H1 (cell line): ENCODE data around the gene BLNK. TPM values are rescaled to one million over a fixed set of nuclear protein-coding genes. Genes with fewer than 3 reads are reported as not detected.

Experiments used
- CTCF ChIA-PET: fragments of 300-600 bp; sonication (Branson Sonifier 250); formaldehyde crosslinking; loops from one replicate; lab custom pipeline; 2021; ENCODE audit not compliant: partially characterized antibody; lab: Charles Lee
- POLR2A ChIA-PET: fragments of 300-600 bp; sonication (Branson Sonifier 250); formaldehyde crosslinking; loops from one replicate; lab custom pipeline; 2021; ENCODE audit warnings: inconsistent platforms; ENCODE audit not compliant: partially characterized antibody; lab: Charles Lee
- DNase-seq, 2 experiments: peaks; one replicate each; pipeline versions ENCODE4 v3.0.0 to v3.0.0-alpha.2; 2010 to 2022; ENCODE audit warnings: low spot score in 2 of 2, low read depth in 1 of 2, mixed read lengths in 1 of 2
- FAIRE-seq: peaks from 2 replicates; lab custom pipeline; 2011; peaks lifted over from hg19 to GRCh38; lab: Jason Lieb, UNC
- H2AFZ ChIP-seq: 2 replicates; pipeline ENCODE4 v1.8.1; 2012; ENCODE audit warnings: low read length, inconsistent platforms
- H2AK5ac ChIP-seq: 2 replicates; pipeline ENCODE4 v1.6.1; 2013; ENCODE audit warnings: low read depth, low read length
- H2BK120ac ChIP-seq: replicated peaks from 2 replicates; pipeline ENCODE3; 2013; ENCODE audit warnings: low read depth, low read length, inconsistent platforms
- H2BK12ac ChIP-seq: 2 replicates; pipeline ENCODE4 v1.6.1; 2013; ENCODE audit warnings: low read depth, low read length
- H2BK15ac ChIP-seq: 2 replicates; pipeline ENCODE4 v1.6.1; 2013; ENCODE audit warnings: low read length
- H2BK20ac ChIP-seq: 2 replicates; pipeline ENCODE4 v1.6.1; 2013; ENCODE audit warnings: low read length
- H2BK5ac ChIP-seq: 2 replicates; pipeline ENCODE4 v1.6.1; 2013; ENCODE audit warnings: low read depth, low read length
- H3K14ac ChIP-seq: 2 replicates; pipeline ENCODE4 v1.6.1; 2013; ENCODE audit warnings: inconsistent platforms; ENCODE audit not compliant: insufficient read length
- H3K18ac ChIP-seq: 2 replicates; pipeline ENCODE4 v1.6.1; 2013; ENCODE audit warnings: low read length; ENCODE audit errors: extremely low read depth
- H3K23ac ChIP-seq: 2 replicates; pipeline ENCODE4 v1.6.1; 2013; ENCODE audit warnings: inconsistent platforms; ENCODE audit not compliant: insufficient read length
- H3K23me2 ChIP-seq: 2 replicates; pipeline ENCODE4 v1.6.1; 2013; ENCODE audit warnings: low read depth, low read length
- H3K27ac ChIP-seq: 2 replicates; pipeline ENCODE4 v1.6.1; 2011; ENCODE audit warnings: low read depth, low read length, inconsistent platforms
- H3K27me3 ChIP-seq, 4 experiments: replicated peaks in 1 of 4; 1 replicate in 1 of 4; 2 replicates in 3 of 4; pipeline versions ENCODE4 v1.6.1 to v1.8.1; 2011 to 2013; ENCODE audit warnings: low read length in 3 of 4, mild to moderate bottlenecking in 3 of 4, inconsistent platforms in 2 of 4, mixed read lengths in 2 of 4, moderate library complexity in 1 of 4; ENCODE audit not compliant: control insufficient read depth in 3 of 4, insufficient read depth in 3 of 4; ENCODE audit errors: extremely low read depth in 1 of 4
- H3K36me3 ChIP-seq, 4 experiments: 2 replicates each; pipeline versions ENCODE4 v1.6.1 to v1.8.1; 2011 to 2013; ENCODE audit warnings: mild to moderate bottlenecking in 4 of 4, low read length in 3 of 4, moderate library complexity in 2 of 4, control low read depth in 1 of 4, inconsistent platforms in 1 of 4; ENCODE audit not compliant: insufficient read depth in 4 of 4, control insufficient read depth in 2 of 4
- H3K4ac ChIP-seq: replicated peaks from 2 replicates; pipeline ENCODE3; 2013; ENCODE audit warnings: low read length, low read depth, mixed read lengths, inconsistent platforms; ENCODE audit not compliant: insufficient read length
- H3K4me1 ChIP-seq, 4 experiments: replicated peaks in 1 of 4; 1 replicate in 1 of 4; 2 replicates in 3 of 4; pipeline versions ENCODE4 v1.6.1 to v1.8.1; 2011 to 2013; ENCODE audit warnings: low read length in 3 of 4, inconsistent platforms in 2 of 4, mixed read lengths in 1 of 4; ENCODE audit not compliant: insufficient read depth in 4 of 4, control insufficient read depth in 3 of 4
- H3K4me2 ChIP-seq, 2 experiments: 2 replicates each; pipeline versions ENCODE4 v1.6.1 to v1.8.1; 2011 to 2013; ENCODE audit warnings: low read depth in 2 of 2, low read length in 2 of 2, control low read depth in 1 of 2, inconsistent platforms in 1 of 2, mild to moderate bottlenecking in 1 of 2; ENCODE audit not compliant: insufficient read depth in 1 of 2
- H3K4me3 ChIP-seq, 4 experiments: fragments of 200-600, 300-600 bp in 1 of 4; sonication (generic), shearing (Covaris generic), sonication (Bioruptor Twin) in 1 of 4; 2 replicates each; pipeline versions ENCODE4 v1.5.1 to v1.8.1; 2011 to 2016; ENCODE audit warnings: low read length in 4 of 4, low read depth in 3 of 4, control low read depth in 2 of 4, inconsistent platforms in 2 of 4, mild to moderate bottlenecking in 2 of 4, mixed read lengths in 1 of 4, moderate library complexity in 1 of 4; ENCODE audit not compliant: insufficient read depth in 2 of 4; ENCODE audit errors: extremely low read depth in 1 of 4
- H3K56ac ChIP-seq: replicated peaks from 2 replicates; pipeline ENCODE3; 2013; ENCODE audit warnings: low read depth, mild to moderate bottlenecking, mixed read lengths, low read length, inconsistent platforms; ENCODE audit not compliant: insufficient read length
- H3K79me1 ChIP-seq: 2 replicates; pipeline ENCODE4 v1.6.1; 2013; ENCODE audit warnings: low read depth, low read length, control low read depth
- H3K79me2 ChIP-seq, 2 experiments: 2 replicates each; pipeline versions ENCODE4 v1.6.1 to v1.8.1; 2012 to 2013; ENCODE audit warnings: low read length in 2 of 2, mild to moderate bottlenecking in 2 of 2, inconsistent platforms in 1 of 2; ENCODE audit not compliant: insufficient read depth in 2 of 2, control insufficient read depth in 1 of 2
- H3K9ac ChIP-seq, 4 experiments: replicated peaks in 1 of 4; 1 replicate in 1 of 4; 2 replicates in 3 of 4; pipeline versions ENCODE4 v1.6.1 to v1.8.1; 2011 to 2013; ENCODE audit warnings: low read depth in 3 of 4, low read length in 3 of 4, control low read depth in 2 of 4, mild to moderate bottlenecking in 2 of 4, moderate library complexity in 2 of 4, inconsistent platforms in 1 of 4; ENCODE audit errors: extremely low read depth in 1 of 4
- H3K9me3 ChIP-seq, 2 experiments: 2 replicates each; pipeline versions ENCODE4 v1.6.1 to v1.8.1; 2012 to 2013; ENCODE audit warnings: mild to moderate bottlenecking in 2 of 2, moderate library complexity in 2 of 2, control low read depth in 1 of 2, inconsistent platforms in 1 of 2, low read depth in 1 of 2, low read length in 1 of 2, mixed read lengths in 1 of 2; ENCODE audit not compliant: insufficient read depth in 2 of 2
- H4K20me1 ChIP-seq, 2 experiments: replicated peaks in 1 of 2; 2 replicates each; pipeline versions ENCODE3 to v1.8.1; 2011 to 2013; ENCODE audit warnings: inconsistent platforms in 2 of 2, low read length in 2 of 2, mild to moderate bottlenecking in 1 of 2; ENCODE audit not compliant: insufficient read depth in 2 of 2, control insufficient read depth in 1 of 2
- H4K5ac ChIP-seq: 2 replicates; pipeline ENCODE4 v1.6.1; 2013; ENCODE audit warnings: low read length, low read depth, mixed read lengths, inconsistent platforms; ENCODE audit not compliant: insufficient read length
- H4K8ac ChIP-seq: 2 replicates; pipeline ENCODE4 v1.8.0; 2013; ENCODE audit warnings: mild to moderate bottlenecking, moderate library complexity, low read length, inconsistent platforms; ENCODE audit not compliant: insufficient read depth; ENCODE audit errors: extremely low read depth
- H4K91ac ChIP-seq: replicated peaks from 2 replicates; pipeline ENCODE3; 2013; ENCODE audit warnings: low read length, mixed read lengths, inconsistent platforms; ENCODE audit not compliant: insufficient read length
- HDAC2 ChIP-seq, 2 experiments: fragments of 300-600 bp in 1 of 2; sonication (generic) in 1 of 2; IDR thresholded peaks; 2 replicates each; pipeline ENCODE4 v1.6.1; 2011 to 2012; ENCODE audit warnings: low read depth in 2 of 2, low read length in 2 of 2, mild to moderate bottlenecking in 2 of 2, moderate library complexity in 2 of 2, borderline replicate concordance in 1 of 2, inconsistent platforms in 1 of 2
- POLR2A ChIP-seq, 2 experiments: IDR thresholded peaks; 1 replicate in 1 of 2; 2 replicates in 1 of 2; pipeline ENCODE4 v1.6.1; 2011; ENCODE audit warnings: low read depth in 2 of 2, low read length in 2 of 2, mild to moderate bottlenecking in 2 of 2; ENCODE audit errors: control extremely low read depth in 1 of 2
- RBBP5 ChIP-seq: IDR thresholded peaks from 2 replicates; pipeline ENCODE4 v1.7.1; 2012; ENCODE audit warnings: low read depth, mild to moderate bottlenecking, inconsistent platforms, low read length, moderate library complexity, borderline replicate concordance
- RNF2 ChIP-seq: fragments of 200-900, 300-1000 bp; sonication (generic); IDR thresholded peaks from 2 replicates; pipeline ENCODE4 v1.7.1; 2016; ENCODE audit warnings: borderline replicate concordance, low read depth, mild to moderate bottlenecking, antibody characterized with exemption, low read length; ENCODE audit not compliant: poor library complexity, severe bottlenecking; ENCODE audit errors: missing control alignments
- RXRA ChIP-seq: IDR thresholded peaks from 2 replicates; pipeline ENCODE4 v1.6.1; 2011; ENCODE audit warnings: low read depth, mild to moderate bottlenecking, low read length, moderate library complexity; ENCODE audit not compliant: insufficient read depth
- SIX5 ChIP-seq: IDR thresholded peaks from 2 replicates; pipeline ENCODE4 v1.6.1; 2011; ENCODE audit warnings: mild to moderate bottlenecking, low read depth, low read length
- WGBS, 2 experiments: shearing (Covaris generic) in 1 of 2; methylation state at CpG; one replicate each; pipeline versions ENCODE4 v1.1.6 to v1.1.7; 2013 to 2015; ENCODE audit warnings: low lambda C conversion rate in 2 of 2, mixed read lengths in 2 of 2, inconsistent platforms in 1 of 2, low coverage in 1 of 2, missing lambda C conversion rate in 1 of 2; ENCODE audit not compliant: insufficient replicate concordance in 2 of 2, insufficient coverage in 1 of 2, insufficient read length in 1 of 2; ENCODE audit errors: extremely low coverage in 1 of 2, missing lambda C conversion rate in 1 of 2; 5-methylcytosine and 5-hydroxymethylcytosine counted together
- polyA plus RNA-seq, 7 experiments: library from polyadenylated mRNA; depleted of rRNA in 3 of 7; stranded (reverse) in 5 of 7; unstranded in 2 of 7; fragments of >200 nt in 5 of 7; fragments of 200-250 nt in 2 of 7; gene quantifications; 1 replicate in 5 of 7; 2 replicates in 1 of 7; 4 replicates in 1 of 7; pipeline versions ENCODE4 v1.2.1 to v1.2.3, GENCODE V29; 2011 to 2013; ENCODE audit warnings: missing spikeins in 2 of 7, mixed read lengths in 2 of 7
- total RNA-seq: library from RNA; stranded (reverse); fragmentation: NEBNext Ultra II Directional; extraction: Animal tissue kit (Norgen Biotek cat#: 25700); gene quantifications from 2 replicates; pipeline ENCODE4 v1.2.1, GENCODE V29; 2021

BLNK gene
- total and polyA plus RNA-seq, 2 of the 8 experiments (the other 6 are each of a cell fraction or from before 2014, with no cell fraction given): not detected

GRCh38 chr10:96172666-96173065, 98.7 kb downstream of the BLNK start:
- no peak overlapping the region for H2AFZ ChIP-seq
- H3K9me3 ChIP-seq: peaks cover 8 to 9% of the 10 kb centered on the region in 2 experiments
- H2BK5ac ChIP-seq: no peak overlapping the region
- H3K36me3 ChIP-seq: no peaks in the 10 kb centered on the region
- no peaks in the 10 kb centered on the region for H3K79me1 ChIP-seq
- 87% methylated on average over 1 of the region's 1 CpG; no CpG with 5 or more reads in 1 of the 2 experiments for WGBS, 2 experiments
- ChIA-PET POLR2A (no interaction called here), CTCF (no interaction called here)
- H2BK12ac ChIP-seq: no peak overlapping the region
- H3K23me2 ChIP-seq: no peaks in the 10 kb centered on the region
- H4K91ac ChIP-seq: no peak overlapping the region
- no peak overlapping the region for H3K4me3 ChIP-seq
- no peak overlapping the region for H2BK20ac ChIP-seq
- FAIRE-seq (no peak), DNase-seq (no peak)
- no peak overlapping the region for H3K9ac ChIP-seq
- H4K20me1 ChIP-seq: no peaks in the 10 kb centered on the region
- H3K27ac ChIP-seq: no peak overlapping the region
- H3K4me2 ChIP-seq: no peak overlapping the region
- no peaks in the 10 kb centered on the region for H3K27me3 ChIP-seq
- H3K79me2 ChIP-seq: no peaks in the 10 kb centered on the region
- H3K56ac ChIP-seq: no peak overlapping the region
- no peak overlapping the region for H4K5ac ChIP-seq
- no peak overlapping the region for H4K8ac ChIP-seq
- no peak overlapping the region for H2BK120ac ChIP-seq
- no peak overlapping the region for H3K18ac ChIP-seq
- H3K4me1 ChIP-seq: no peaks in the 10 kb centered on the region
- no peak overlapping the region for H2AK5ac ChIP-seq
- no peak overlapping the region for H2BK15ac ChIP-seq
- no peak overlapping the region for H3K14ac ChIP-seq
- TF ChIP-seq RBBP5 (no peak), RNF2 (no peak), RXRA (no peak), POLR2A (IDR thresholded peaks at IDR 0.05; ENCODE audit: control extremely low read depth in 1 of 2, low read depth in 2 of 2, low read length in 2 of 2) (no peak), SIX5 (no peak), HDAC2 (IDR thresholded peaks at IDR 0.05; ENCODE audit: borderline replicate concordance in 1 of 2, low read depth in 2 of 2, low read length in 2 of 2) (no peak)
- TF ChIP-seq, all 59 proteins: peak for 0
- Histone ChIP-seq H3K4ac (no peak overlapping the region), H3K23ac (no peak overlapping the region)
